ENCODE measurements around the gene GCG.

GCG gene

DNA sequence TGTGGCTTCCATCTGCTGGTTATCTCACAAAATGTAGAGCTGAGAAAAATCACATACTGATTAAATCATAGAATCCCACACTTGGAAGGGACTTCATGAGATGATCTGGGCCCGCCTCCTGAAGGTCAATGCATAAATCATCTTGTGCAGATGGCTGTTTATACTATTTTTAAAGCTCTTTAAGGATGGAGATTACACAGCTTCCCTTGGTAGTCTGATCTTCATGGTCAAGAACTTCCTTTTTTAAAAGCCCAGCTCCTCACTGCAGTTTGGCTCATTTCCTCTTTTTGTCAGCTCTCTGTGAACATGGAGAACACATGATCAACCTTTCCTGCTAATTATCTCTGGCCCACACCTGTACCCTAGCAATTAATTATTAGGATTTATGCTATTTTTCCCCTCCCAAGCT, 25.9 kb downstream of the GCG start:
- Histone ChIP-seq H3K36me3 (ENCODE audit: low read length) (no peaks in the 10 kb centered on the region), H3K79me2 (ENCODE audit: insufficient read depth, low read length) (no peaks in the 10 kb centered on the region), H3K27ac (ENCODE audit: low read depth, low read length) (no peak overlapping the region), H2AFZ (ENCODE audit: low read depth, low read length, severe bottlenecking) (no peak overlapping the region), H3K27me3 (ENCODE audit: low read length) (no peaks in the 10 kb centered on the region), H3K4me3 (ENCODE audit: insufficient read depth, low read length, poor library complexity, severe bottlenecking) (no peak overlapping the region), H4K20me1 (ENCODE audit: low read depth, low read length) (no peaks in the 10 kb centered on the region; the same call in 1 of the 2 replicates), H3F3A (ENCODE audit: insufficient read depth) (no peaks in the 10 kb centered on the region), H3K9me2 (replicated peaks; ENCODE audit: insufficient read depth, low read length) (no peaks in the 10 kb centered on the region), H3K9ac (ENCODE audit: low read length) (no peak overlapping the region), H3K4me2 (ENCODE audit: low read depth, low read length, poor library complexity, severe bottlenecking) (no peak overlapping the region), H3K9me3 (ENCODE audit: insufficient read depth, low read length) (no peaks in the 10 kb centered on the region)
- TF ChIP-seq EZH2phosphoT487 (conservative IDR thresholded peaks at IDR 0.05; ENCODE audit: low read length), result no peak
- TF ChIP-seq, protein P1, sequence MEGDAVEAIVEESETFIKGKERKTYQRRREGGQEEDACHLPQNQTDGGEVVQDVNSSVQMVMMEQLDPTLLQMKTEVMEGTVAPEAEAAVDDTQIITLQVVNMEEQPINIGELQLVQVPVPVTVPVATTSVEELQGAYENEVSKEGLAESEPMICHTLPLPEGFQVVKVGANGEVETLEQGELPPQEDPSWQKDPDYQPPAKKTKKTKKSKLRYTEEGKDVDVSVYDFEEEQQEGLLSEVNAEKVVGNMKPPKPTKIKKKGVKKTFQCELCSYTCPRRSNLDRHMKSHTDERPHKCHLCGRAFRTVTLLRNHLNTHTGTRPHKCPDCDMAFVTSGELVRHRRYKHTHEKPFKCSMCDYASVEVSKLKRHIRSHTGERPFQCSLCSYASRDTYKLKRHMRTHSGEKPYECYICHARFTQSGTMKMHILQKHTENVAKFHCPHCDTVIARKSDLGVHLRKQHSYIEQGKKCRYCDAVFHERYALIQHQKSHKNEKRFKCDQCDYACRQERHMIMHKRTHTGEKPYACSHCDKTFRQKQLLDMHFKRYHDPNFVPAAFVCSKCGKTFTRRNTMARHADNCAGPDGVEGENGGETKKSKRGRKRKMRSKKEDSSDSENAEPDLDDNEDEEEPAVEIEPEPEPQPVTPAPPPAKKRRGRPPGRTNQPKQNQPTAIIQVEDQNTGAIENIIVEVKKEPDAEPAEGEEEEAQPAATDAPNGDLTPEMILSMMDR (IDR thresholded peaks at IDR 0.05; ENCODE audit: insufficient read depth, low read length, poor library complexity, severe bottlenecking), result no peak

DNA sequence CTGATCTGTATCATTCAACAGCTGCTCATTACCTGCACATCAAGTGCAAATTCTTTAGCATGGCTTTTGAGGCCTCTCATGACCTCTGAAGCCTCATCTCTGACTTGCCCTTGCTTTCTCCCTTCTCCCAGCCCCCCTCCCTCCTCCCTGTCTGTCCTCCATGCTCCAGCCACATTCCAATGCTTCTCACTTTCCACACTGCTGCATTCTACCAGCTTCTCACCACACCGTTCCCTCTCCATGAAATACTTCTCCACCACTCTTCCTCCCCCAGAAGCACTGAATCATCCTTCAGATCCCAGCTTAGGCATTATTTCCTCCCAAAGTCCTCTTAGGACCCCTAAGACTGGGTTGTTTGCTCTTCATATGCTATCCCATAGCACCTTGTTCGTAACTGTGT, 26.9 kb downstream of the GCG start:
- H3K9me2 ChIP-seq (replicated peaks; ENCODE audit: insufficient read depth, low read length), result no peaks in the 10 kb centered on the region
- H3K9ac ChIP-seq (ENCODE audit: low read length), result no peak overlapping the region
- H4K20me1 ChIP-seq (ENCODE audit: low read depth, low read length), result no peaks in the 10 kb centered on the region; the same call in 1 of the 2 replicates
- H3K4me2 ChIP-seq (ENCODE audit: low read depth, low read length, poor library complexity, severe bottlenecking), result no peak overlapping the region
- H3K4me3 ChIP-seq (ENCODE audit: insufficient read depth, low read length, poor library complexity, severe bottlenecking), result no peak overlapping the region
- H3K79me2 ChIP-seq (ENCODE audit: insufficient read depth, low read length), result no peaks in the 10 kb centered on the region
- H2AFZ ChIP-seq (ENCODE audit: low read depth, low read length, severe bottlenecking), result no peak overlapping the region
- no peaks in the 10 kb centered on the region for H3K36me3 ChIP-seq (ENCODE audit: low read length)
- no peaks in the 10 kb centered on the region for H3K27me3 ChIP-seq (ENCODE audit: low read length)
- H3K27ac ChIP-seq (ENCODE audit: low read depth, low read length), result no peak overlapping the region
- H3F3A ChIP-seq (ENCODE audit: insufficient read depth), result no peaks in the 10 kb centered on the region
- no peaks in the 10 kb centered on the region for H3K9me3 ChIP-seq (ENCODE audit: insufficient read depth, low read length)
- TF ChIP-seq, protein P1 (IDR thresholded peaks at IDR 0.05; ENCODE audit: insufficient read depth, low read length, poor library complexity, severe bottlenecking), result no peak
- no peak for TF ChIP-seq EZH2phosphoT487 (conservative IDR thresholded peaks at IDR 0.05; ENCODE audit: low read length)

DNA sequence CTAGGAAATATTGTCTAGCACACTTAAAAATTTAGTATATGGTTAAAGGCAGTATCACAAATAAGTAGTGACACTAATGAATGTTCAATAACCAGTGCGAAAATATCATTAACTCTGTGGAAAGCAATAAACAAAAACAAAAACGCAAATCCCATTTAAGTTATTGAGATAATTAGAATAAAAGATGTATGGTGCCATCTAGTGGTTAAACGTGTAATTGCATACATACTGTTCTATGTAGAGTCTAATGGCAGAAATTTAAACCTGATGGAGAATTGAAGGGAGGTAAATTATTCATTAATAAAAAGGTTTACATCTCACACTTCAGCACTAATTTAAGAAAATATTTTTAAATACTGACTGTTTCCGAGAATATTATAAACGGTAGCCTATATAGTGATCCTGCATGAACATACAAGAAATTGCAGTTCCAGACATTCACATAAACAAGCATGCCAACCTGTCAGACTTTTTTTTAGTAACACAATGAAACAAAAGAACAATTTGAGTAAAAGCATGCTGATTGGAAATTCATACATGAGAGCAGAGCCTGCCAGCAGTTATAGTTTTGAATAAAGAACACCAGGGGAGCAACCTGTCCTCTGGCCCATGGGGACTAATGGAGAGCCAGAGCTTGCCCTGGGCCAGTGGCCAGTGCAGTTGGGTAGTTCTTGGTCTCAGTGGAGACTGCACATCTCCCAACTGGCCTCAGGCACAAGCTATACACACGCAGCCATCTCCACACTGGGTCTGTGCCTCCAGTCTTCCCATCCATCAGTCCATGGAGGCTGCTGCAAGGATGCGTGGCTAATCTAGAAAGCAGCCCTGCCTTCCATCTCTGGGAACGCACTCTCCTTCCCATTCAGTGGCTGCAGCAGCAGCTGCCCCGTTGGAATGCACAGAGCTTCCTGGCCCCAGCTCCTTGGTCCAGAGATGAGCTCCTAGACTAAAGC, 28.0 kb downstream of the GCG start:
- H3K4me2 ChIP-seq (ENCODE audit: low read depth, low read length, poor library complexity, severe bottlenecking), result no peak overlapping the region
- no peaks in the 10 kb centered on the region for H3K36me3 ChIP-seq (ENCODE audit: low read length)

More for the DNA sequence above, 28.0 kb downstream of the GCG start:
- Histone ChIP-seq H3K27me3 (ENCODE audit: low read length) (no peaks in the 10 kb centered on the region), H3K9ac (ENCODE audit: low read length) (no peak overlapping the region), H3K9me2 (replicated peaks; ENCODE audit: insufficient read depth, low read length) (no peaks in the 10 kb centered on the region), H4K20me1 (ENCODE audit: low read depth, low read length) (no peaks in the 10 kb centered on the region; the same call in 1 of the 2 replicates), H3K4me3 (ENCODE audit: insufficient read depth, low read length, poor library complexity, severe bottlenecking) (no peak overlapping the region), H3K9me3 (ENCODE audit: insufficient read depth, low read length) (no peaks in the 10 kb centered on the region), H2AFZ (ENCODE audit: low read depth, low read length, severe bottlenecking) (no peak overlapping the region), H3F3A (ENCODE audit: insufficient read depth) (no peaks in the 10 kb centered on the region), H3K27ac (ENCODE audit: low read depth, low read length) (no peak overlapping the region), H3K79me2 (ENCODE audit: insufficient read depth, low read length) (no peaks in the 10 kb centered on the region)
- TF ChIP-seq, protein P1 (IDR thresholded peaks at IDR 0.05; ENCODE audit: insufficient read depth, low read length, poor library complexity, severe bottlenecking), result peak; percentile 54
- TF ChIP-seq EZH2phosphoT487 (conservative IDR thresholded peaks at IDR 0.05; ENCODE audit: low read length), result no peak

All from SU-DHL-6 (cell line).